GM12878 (cell line): Measurements from ENCODE around the gene USF1. TPM values are rescaled to one million over a fixed set of nuclear protein-coding genes. Genes with fewer than 3 reads are reported as not detected.

ENCODE experiments used
- BACH1 ChIP-seq: fragments of 450-650 bp; IDR thresholded peaks from 2 replicates; pipeline ENCODE4 v1.6.1; 2017; ENCODE audit warnings: mild to moderate bottlenecking, borderline replicate concordance
- BCLAF1 ChIP-seq: fragments of 450-650 bp; IDR thresholded peaks from 2 replicates; pipeline ENCODE4 v1.6.1; 2017; ENCODE audit warnings: antibody characterized with exemption, mild to moderate bottlenecking, moderate library complexity
- CEBPZ ChIP-seq: fragments of 150-350 bp; IDR thresholded peaks from 2 replicates; pipeline ENCODE4 v1.6.1; 2016; ENCODE audit warnings: low read depth, low read length
- NFIC ChIP-seq: IDR thresholded peaks from 2 replicates; pipeline ENCODE4 v1.6.1; 2012; ENCODE audit warnings: low read depth, mild to moderate bottlenecking, inconsistent platforms, low read length, moderate library complexity
- PBX3 ChIP-seq: IDR thresholded peaks from 2 replicates; pipeline ENCODE4 v1.6.1; 2011; ENCODE audit warnings: mild to moderate bottlenecking, low read depth, low read length, moderate library complexity; ENCODE audit not compliant: insufficient replicate concordance
- POLR2AphosphoS2 ChIP-seq: IDR thresholded peaks from 2 replicates; pipeline ENCODE4 v1.6.1; 2011; ENCODE audit warnings: low read depth, mild to moderate bottlenecking, low read length, improper control_type of control experiment, moderate library complexity
- RUNX3 ChIP-seq: IDR thresholded peaks from 2 replicates; pipeline ENCODE4 v1.6.1; 2012; ENCODE audit warnings: low read length, inconsistent platforms
- SIX5 ChIP-seq: IDR thresholded peaks from 2 replicates; pipeline ENCODE4 v1.6.1; 2011; ENCODE audit warnings: mild to moderate bottlenecking, low read depth, low read length, moderate library complexity; ENCODE audit not compliant: severe bottlenecking
- SKIL ChIP-seq: fragments of 450-650 bp; IDR thresholded peaks from 2 replicates; pipeline ENCODE4 v1.6.1; 2017; ENCODE audit warnings: mild to moderate bottlenecking, low read depth, inconsistent platforms; ENCODE audit not compliant: poor library complexity, severe bottlenecking
- STAT1 ChIP-seq: fragments of 450-650 bp; conservative IDR thresholded peaks from 2 replicates; pipeline ENCODE4 v1.6.1; 2014; ENCODE audit warnings: antibody characterized with exemption, mild to moderate bottlenecking
- WRNIP1 ChIP-seq: IDR thresholded peaks from 2 replicates; pipeline ENCODE4 v1.6.1; 2011; ENCODE audit warnings: low read depth, low read length, improper control_type of control experiment, borderline replicate concordance
- ZNF592 ChIP-seq: fragments of 450-650 bp; IDR thresholded peaks from 2 replicates; pipeline ENCODE4 v1.6.1; 2017; ENCODE audit warnings: mild to moderate bottlenecking, moderate library complexity
- polyA plus RNA-seq, 11 experiments: library from polyadenylated mRNA; depleted of rRNA in 4 of 11; unstranded in 6 of 11; stranded (reverse) in 5 of 11; fragments of >200 nt; fragmentation: Nextera tagmentation in 4 of 11; fragmentation: Illumina TruSeq in 1 of 11; extraction: Ambion mirVana in 4 of 11; extraction: Trizol in 1 of 11; gene quantifications; 1 replicate in 1 of 11; 2 replicates in 10 of 11; pipeline versions ENCODE4 v1.2.1 to v1.2.3, GENCODE V29; 2011 to 2016; ENCODE audit warnings: inconsistent platforms in 2 of 11, missing spikeins in 2 of 11, low read depth in 1 of 11
- total RNA-seq, 4 experiments: library from RNA; depleted of rRNA in 3 of 4; stranded (reverse); fragments of >200 nt in 3 of 4; fragmentation: Illumina TruSeq in 1 of 4; extraction: Trizol in 1 of 4; gene quantifications; 2 replicates each; pipeline versions ENCODE4 v1.2.1 to v1.2.3, GENCODE V29; 2013 to 2021

The USF1 gene
- total and polyA plus RNA-seq, 10 of the 15 experiments (the other 5 are each of a cell fraction or from before 2014, with no cell fraction given): 9.4 to 92.1 (median 53.5) TPM

- no peak for TF ChIP-seq SKIL
- TF ChIP-seq CEBPZ: no peak
- TF ChIP-seq PBX3: no peak
- TF ChIP-seq BCLAF1: no peak
- no peak for TF ChIP-seq POLR2AphosphoS2
- 0 out of 2 replicates have a peak, but pooled peaks have one; percentile 17 for TF ChIP-seq STAT1
- TF ChIP-seq SIX5: no peak
- TF ChIP-seq WRNIP1: no peak
- TF ChIP-seq ZNF592: no peak
- no peak for TF ChIP-seq NFIC
- peak; percentile 72 for TF ChIP-seq RUNX3
- no peak; the same call in 1 of the 2 replicates for TF ChIP-seq BACH1
Observed at GRCh38 chr1:161020509-161021164, 25.1 kb downstream of the USF1 start, which contains the start of gene F11R (continued).
